ENCODE results near the gene DIABLO.

DNA sequence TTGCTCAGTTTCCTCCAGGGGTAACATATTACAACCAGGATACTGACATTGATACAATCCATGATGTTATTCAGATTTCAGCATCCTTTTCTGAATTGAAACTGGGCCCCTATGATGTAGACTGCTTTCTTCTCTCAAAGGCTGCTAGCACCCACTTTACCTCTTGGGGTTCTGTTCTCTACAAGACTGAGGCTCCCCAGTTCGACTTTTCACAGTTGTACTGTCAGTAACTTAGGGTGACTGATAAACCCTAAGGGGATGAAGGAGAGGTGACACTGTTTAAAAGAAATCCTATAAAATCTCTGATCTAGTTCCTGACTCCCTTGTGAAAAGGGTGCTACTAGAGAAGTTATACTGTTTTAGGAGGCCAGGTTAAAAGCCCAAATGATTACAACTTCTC is 39.6 kb upstream of the DIABLO start:
- TF ChIP-seq, protein P1, sequence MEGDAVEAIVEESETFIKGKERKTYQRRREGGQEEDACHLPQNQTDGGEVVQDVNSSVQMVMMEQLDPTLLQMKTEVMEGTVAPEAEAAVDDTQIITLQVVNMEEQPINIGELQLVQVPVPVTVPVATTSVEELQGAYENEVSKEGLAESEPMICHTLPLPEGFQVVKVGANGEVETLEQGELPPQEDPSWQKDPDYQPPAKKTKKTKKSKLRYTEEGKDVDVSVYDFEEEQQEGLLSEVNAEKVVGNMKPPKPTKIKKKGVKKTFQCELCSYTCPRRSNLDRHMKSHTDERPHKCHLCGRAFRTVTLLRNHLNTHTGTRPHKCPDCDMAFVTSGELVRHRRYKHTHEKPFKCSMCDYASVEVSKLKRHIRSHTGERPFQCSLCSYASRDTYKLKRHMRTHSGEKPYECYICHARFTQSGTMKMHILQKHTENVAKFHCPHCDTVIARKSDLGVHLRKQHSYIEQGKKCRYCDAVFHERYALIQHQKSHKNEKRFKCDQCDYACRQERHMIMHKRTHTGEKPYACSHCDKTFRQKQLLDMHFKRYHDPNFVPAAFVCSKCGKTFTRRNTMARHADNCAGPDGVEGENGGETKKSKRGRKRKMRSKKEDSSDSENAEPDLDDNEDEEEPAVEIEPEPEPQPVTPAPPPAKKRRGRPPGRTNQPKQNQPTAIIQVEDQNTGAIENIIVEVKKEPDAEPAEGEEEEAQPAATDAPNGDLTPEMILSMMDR (IDR thresholded peaks at IDR 0.05), result no peak
- TF ChIP-seq POLR2AphosphoS5 (IDR thresholded peaks at IDR 0.05), result no peak
- TF ChIP-seq POLR2A (IDR thresholded peaks at IDR 0.05; ENCODE audit: low read depth), result no peak
